Loucy (cell line): ENCODE measurements around the gene GLYR1.

Experiments used
- EZH2phosphoT487 ChIP-seq: fragments of 200-600 bp; IDR thresholded peaks from 2 replicates; pipeline ENCODE4 v1.6.1; 2018; ENCODE audit warnings: antibody characterized with exemption, mild to moderate bottlenecking, moderate library complexity, borderline replicate concordance
- TF ChIP-seq, protein P1 (sequence below): fragments of 200-600 bp; sonication (generic); conservative IDR thresholded peaks from 2 replicates; pipeline ENCODE4 v1.5.1; 2014; ENCODE audit warnings: mild to moderate bottlenecking, antibody characterized with exemption, low read length

DNA sequence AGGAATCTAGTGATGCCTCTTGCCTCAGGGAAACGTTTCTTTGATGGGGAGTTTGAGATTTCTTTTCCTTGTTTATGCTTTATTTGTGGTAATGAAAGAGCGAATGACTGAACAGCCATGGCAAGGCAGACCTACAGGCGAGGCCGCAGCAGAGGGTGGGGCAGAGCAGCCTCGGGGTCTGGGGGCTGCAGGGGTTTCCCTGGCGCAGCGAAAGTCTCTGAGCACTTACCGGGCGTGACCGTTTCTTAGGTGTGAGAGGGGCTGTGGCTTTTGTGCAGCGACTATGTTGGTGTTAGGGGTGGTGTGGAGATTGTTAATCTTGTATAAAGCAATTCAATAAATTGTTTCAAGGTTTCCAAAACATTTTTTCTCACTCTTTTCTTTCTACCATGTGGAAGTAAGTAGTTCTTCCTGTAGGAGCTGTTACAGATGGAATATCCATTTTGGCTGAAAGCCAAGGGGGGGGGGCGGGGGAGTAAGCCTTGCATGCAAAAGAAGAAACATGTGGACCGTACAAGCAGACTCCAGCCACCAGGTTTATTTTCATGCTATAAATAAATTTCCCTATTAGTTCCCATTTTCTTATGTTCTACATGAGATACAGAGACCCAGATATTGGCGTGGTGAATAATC, 35.0 kb upstream of the GLYR1 start:
- TF ChIP-seq, protein P1, sequence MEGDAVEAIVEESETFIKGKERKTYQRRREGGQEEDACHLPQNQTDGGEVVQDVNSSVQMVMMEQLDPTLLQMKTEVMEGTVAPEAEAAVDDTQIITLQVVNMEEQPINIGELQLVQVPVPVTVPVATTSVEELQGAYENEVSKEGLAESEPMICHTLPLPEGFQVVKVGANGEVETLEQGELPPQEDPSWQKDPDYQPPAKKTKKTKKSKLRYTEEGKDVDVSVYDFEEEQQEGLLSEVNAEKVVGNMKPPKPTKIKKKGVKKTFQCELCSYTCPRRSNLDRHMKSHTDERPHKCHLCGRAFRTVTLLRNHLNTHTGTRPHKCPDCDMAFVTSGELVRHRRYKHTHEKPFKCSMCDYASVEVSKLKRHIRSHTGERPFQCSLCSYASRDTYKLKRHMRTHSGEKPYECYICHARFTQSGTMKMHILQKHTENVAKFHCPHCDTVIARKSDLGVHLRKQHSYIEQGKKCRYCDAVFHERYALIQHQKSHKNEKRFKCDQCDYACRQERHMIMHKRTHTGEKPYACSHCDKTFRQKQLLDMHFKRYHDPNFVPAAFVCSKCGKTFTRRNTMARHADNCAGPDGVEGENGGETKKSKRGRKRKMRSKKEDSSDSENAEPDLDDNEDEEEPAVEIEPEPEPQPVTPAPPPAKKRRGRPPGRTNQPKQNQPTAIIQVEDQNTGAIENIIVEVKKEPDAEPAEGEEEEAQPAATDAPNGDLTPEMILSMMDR = no peak
- no peak for TF ChIP-seq EZH2phosphoT487
